GM23248 (cell line): ENCODE data around the gene NRM. TPM values are rescaled to one million over a fixed set of nuclear protein-coding genes. Genes with fewer than 3 reads are reported as not detected.
"Not testable (repeated sequence)": the region's sequence is repeated elsewhere in the genome, so short reads cannot be mapped to it uniquely, and the experiment has no call there.

Experiments
- DNase-seq: peaks from one replicate; pipeline ENCODE4 v3.0.0-alpha.2; 2015
- H2AFZ ChIP-seq: fragments of 200-600 bp; sonication (generic); 2 replicates; pipeline ENCODE4 v1.6.1; 2016; ENCODE audit warnings: antibody characterized with exemption
- H3F3A ChIP-seq: fragments of 200-600 bp; sonication (generic); 2 replicates; pipeline ENCODE4 v1.6.1; 2016; ENCODE audit warnings: mild to moderate bottlenecking, antibody characterized with exemption, mixed run types; ENCODE audit not compliant: insufficient read depth
- H3K27ac ChIP-seq: fragments of 200-600 bp; sonication (generic); 2 replicates; pipeline ENCODE4 v1.5.1; 2016; ENCODE audit warnings: mild to moderate bottlenecking
- H3K27me3 ChIP-seq: fragments of 200-600 bp; sonication (generic); replicated peaks from 2 replicates; pipeline ENCODE4 v1.6.1; 2016; ENCODE audit warnings: mild to moderate bottlenecking; ENCODE audit not compliant: insufficient read depth
- H3K36me3 ChIP-seq: fragments of 200-600 bp; sonication (generic); 2 replicates; pipeline ENCODE4 v1.6.1; 2016; ENCODE audit warnings: low read depth, mild to moderate bottlenecking
- H3K4me1 ChIP-seq: fragments of 200-600 bp; sonication (generic); 2 replicates; pipeline ENCODE4 v1.6.1; 2016; ENCODE audit warnings: mild to moderate bottlenecking; ENCODE audit not compliant: insufficient read depth
- H3K4me2 ChIP-seq: fragments of 200-600 bp; sonication (generic); one replicate; pipeline ENCODE4 v1.6.1; 2016; ENCODE audit warnings: mild to moderate bottlenecking; ENCODE audit not compliant: unreplicated experiment
- H3K4me3 ChIP-seq: fragments of 200-600 bp; sonication (generic); 2 replicates; pipeline ENCODE4 v1.5.1; 2016; ENCODE audit warnings: mild to moderate bottlenecking
- H3K79me2 ChIP-seq: fragments of 200-600 bp; sonication (generic); 2 replicates; pipeline ENCODE4 v1.6.1; 2016; ENCODE audit warnings: mild to moderate bottlenecking; ENCODE audit not compliant: insufficient read depth
- H3K9ac ChIP-seq: fragments of 200-600 bp; sonication (generic); 2 replicates; pipeline ENCODE4 v1.6.1; 2016; ENCODE audit warnings: mild to moderate bottlenecking
- H3K9me2 ChIP-seq: fragments of 200-600 bp; sonication (generic); 2 replicates; pipeline ENCODE4 v1.6.1; 2016; ENCODE audit warnings: mixed run types, mild to moderate bottlenecking, moderate library complexity; ENCODE audit not compliant: insufficient read depth
- H3K9me3 ChIP-seq: fragments of 200-600 bp; sonication (generic); one replicate; pipeline ENCODE4 v1.6.1; 2017; ENCODE audit warnings: low read depth
- H4K20me1 ChIP-seq: fragments of 200-600 bp; sonication (generic); 2 replicates; pipeline ENCODE4 v1.6.0; 2016; ENCODE audit not compliant: insufficient read depth
- EZH2 ChIP-seq: fragments of 200-600 bp; sonication (generic); IDR thresholded peaks from 2 replicates; pipeline ENCODE4 v1.6.1; 2018; ENCODE audit warnings: antibody characterized with exemption, mild to moderate bottlenecking; ENCODE audit not compliant: insufficient read depth, poor library complexity, severe bottlenecking
- EZH2phosphoT487 ChIP-seq: fragments of 200-600 bp; sonication (generic); IDR thresholded peaks from 2 replicates; pipeline ENCODE4 v1.6.1; 2018; ENCODE audit warnings: antibody characterized with exemption, moderate library complexity, mild to moderate bottlenecking, low read depth; ENCODE audit not compliant: insufficient read depth
- WGBS, 2 experiments: methylation state at CpG; one replicate each; pipeline ENCODE4 v1.1.6; 2015 to 2017; ENCODE audit warnings: low lambda C conversion rate in 2 of 2, low coverage in 1 of 2; ENCODE audit errors: missing lambda C conversion rate in 2 of 2; 5-methylcytosine and 5-hydroxymethylcytosine counted together
- in situ Hi-C: fragments of 300-500 bp; cut with MboI; formaldehyde crosslinking; loops from 2 replicates; pipeline ENCODE4 v1.15.0; 2020
- polyA plus RNA-seq: library from polyadenylated mRNA; unstranded; fragments of >200 nt; fragmentation: Nextera tagmentation; extraction: Ambion mirVana; gene quantifications from 2 replicates; pipeline ENCODE4 v1.2.1, GENCODE V29; 2016
- total RNA-seq: library from RNA; depleted of rRNA; stranded (reverse); fragments of >200 nt; shearing (Covaris generic); gene quantifications from 2 replicates; pipeline ENCODE4 v1.2.3, GENCODE V29; 2014

NRM gene
- total and polyA plus RNA-seq, 2 experiments from 2014 or later: 6.2 to 11.3 TPM

DNA sequence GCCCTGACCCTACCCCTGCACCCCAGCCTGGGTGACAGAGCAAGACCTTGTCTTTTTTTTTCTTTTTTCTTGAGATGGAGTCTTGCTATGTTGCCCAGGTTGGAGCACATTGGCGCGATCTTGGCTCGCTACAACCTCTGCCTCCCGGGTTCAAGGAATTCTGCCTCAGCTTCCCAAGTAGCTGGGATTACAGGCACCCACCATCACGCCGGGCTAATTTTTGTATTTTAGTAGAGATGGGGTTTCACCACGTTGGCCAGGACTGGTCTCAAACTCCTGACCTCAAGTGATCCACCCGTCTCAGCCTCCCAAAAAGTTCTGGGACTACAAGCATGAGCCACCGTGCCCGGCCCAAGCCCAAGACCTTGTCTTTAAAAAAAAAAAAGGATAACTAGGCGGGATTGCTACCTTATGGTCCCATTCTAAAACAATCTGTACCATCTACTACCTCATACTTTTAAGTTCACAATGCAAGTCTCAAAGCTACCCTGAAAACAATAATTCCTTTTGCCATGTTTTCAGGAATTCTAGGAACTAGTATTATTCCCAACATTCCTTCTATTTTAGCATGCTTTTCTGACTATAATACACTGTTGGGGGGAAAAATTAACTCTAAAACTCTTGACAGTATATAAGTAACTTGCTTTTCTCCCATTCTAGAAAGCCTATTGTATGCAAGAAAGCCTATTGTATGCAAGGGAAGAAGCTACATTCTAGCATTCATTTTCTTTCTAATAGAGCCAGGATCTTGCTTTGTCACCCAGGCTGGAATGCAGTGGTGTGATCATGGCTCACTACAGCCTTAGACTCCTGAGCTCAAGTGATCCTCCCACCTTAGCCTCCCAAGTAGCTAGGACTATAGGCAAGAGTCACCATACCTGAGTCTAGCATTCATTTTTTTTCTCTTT is 36.0 kb upstream of the NRM start:
- peaks cover 19% of the 10 kb centered on the region; the same call in 1 of the 2 replicates for H4K20me1 ChIP-seq
- H3K79me2 ChIP-seq: peaks cover 50% of the 10 kb centered on the region

DNA sequence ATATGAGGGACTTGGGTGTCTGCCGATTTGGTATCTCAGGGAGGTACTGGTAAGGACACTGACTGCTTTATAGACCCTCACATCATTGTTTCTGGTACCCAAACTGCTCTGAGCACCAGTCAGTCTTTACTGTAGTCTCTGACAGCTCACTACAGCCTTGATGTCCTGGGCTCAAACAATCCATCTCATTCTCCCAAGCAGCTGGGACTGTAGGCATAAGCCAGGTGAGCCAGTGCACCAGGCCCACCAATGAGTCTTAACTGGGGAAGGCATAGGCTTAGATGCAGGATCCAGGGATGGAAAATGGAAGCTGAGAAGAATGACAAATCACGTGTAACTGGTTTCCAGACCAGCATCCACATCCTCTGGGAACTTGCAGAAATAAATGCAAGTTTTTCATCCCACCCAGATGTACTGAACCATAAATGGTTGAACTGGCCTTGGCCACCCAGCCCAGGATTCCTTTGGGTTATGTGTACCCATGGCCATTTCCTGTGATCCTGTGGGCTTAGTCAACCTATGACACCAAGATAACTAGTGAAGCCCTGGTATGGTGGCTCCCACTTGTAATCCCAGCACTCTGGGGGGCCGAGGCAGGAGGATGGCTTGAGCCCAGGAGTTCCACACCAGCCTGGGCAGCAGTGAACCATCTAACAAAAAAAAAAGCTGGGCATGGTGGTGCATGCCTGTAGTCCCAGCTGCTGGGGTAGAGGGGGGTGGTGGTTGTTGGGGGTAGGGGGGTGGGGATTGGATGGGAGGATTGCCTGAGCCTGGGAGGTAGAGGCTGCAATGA is 35.1 kb upstream of the NRM start:
- Histone ChIP-seq H3K79me2 (peaks cover 49% of the 10 kb centered on the region), H3K27ac (peak overlapping the region; percentile 95), H3K9ac (peak overlapping the region; percentile 99), H2AFZ (no peak overlapping the region), H3K36me3 (peaks cover 58% of the 10 kb centered on the region), H3F3A (peaks cover 90% of the 10 kb centered on the region), H3K27me3 (no peaks in the 10 kb centered on the region), H4K20me1 (peaks cover 19% of the 10 kb centered on the region; the same call in 1 of the 2 replicates), H3K4me2 (no peak overlapping the region), H3K9me3 (no peaks in the 10 kb centered on the region), H3K4me3 (no peak overlapping the region), H3K4me1 (peaks cover 49% of the 10 kb centered on the region), H3K9me2 (no peaks in the 10 kb centered on the region)
- in situ Hi-C loops: loop anchor here (25.0 kb wide), 1 partner anchor 361 kb away; no protein-coding TSS in a partner anchor
- 32 to 50% methylated on average over 3 of the region's 3 CpGs for WGBS, 2 experiments
- peak; percentile 74 for DNase-seq
- TF ChIP-seq EZH2phosphoT487 (no peak), EZH2 (no peak)

More for the DNA sequence above, 36.0 kb upstream of the NRM start:
- in situ Hi-C loops: loop anchor here (25.0 kb wide), 1 partner anchor 361 kb away; no protein-coding TSS in a partner anchor
- Histone ChIP-seq H3K9ac (peak overlapping the region; percentile 54; the same call in 1 of the 2 replicates), H3F3A (peaks cover 95% of the 10 kb centered on the region), H3K9me2 (no peaks in the 10 kb centered on the region), H3K4me1 (peaks cover 49% of the 10 kb centered on the region), H3K4me3 (no peak overlapping the region), H2AFZ (no peak overlapping the region), H3K27ac (peak overlapping the region; percentile 95), H3K9me3 (no peaks in the 10 kb centered on the region), H3K36me3 (peaks cover 59% of the 10 kb centered on the region), H3K27me3 (no peaks in the 10 kb centered on the region), H3K4me2 (no peak overlapping the region)
- TF ChIP-seq EZH2 (no peak), EZH2phosphoT487 (no peak)
- DNase-seq: peak; percentile 57
- 73 to 85% methylated on average over 10 to 11 of the region's 11 CpGs for WGBS, 2 experiments

DNA sequence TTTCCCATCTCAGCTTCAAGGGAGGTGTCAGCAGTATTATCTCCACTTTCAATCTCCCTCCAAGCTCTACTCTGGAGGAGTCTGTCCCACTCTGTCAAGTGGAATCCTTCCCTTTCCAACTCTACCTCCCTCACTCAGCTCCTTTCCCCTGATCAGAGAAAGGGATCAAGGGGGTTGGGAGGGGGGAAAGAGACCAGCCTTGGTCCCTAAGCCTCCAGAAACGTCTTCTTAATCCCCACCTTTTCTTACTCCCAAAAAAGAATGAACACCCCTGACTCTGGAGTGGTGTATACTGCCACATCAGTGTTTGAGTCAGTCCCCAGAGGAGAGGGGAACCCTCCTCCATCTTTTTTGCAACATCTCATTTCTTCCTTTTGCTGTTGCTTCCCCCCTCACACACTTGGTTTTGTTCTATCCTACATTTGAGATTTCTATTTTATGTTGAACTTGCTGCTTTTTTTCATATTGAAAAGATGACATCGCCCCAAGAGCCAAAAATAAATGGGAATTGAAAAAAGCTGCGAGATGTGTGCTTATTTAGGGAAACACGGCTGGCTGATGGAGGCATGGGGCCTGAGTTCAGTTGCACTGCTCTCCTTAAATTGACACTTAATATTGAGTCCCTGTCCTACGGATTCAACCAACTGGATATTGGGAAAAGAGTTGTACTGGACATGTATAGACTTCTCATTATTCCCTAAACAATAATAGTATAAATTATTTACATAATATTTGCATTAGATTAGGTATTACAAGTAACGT is 34.3 kb upstream of the NRM start:
- peak overlapping the region; percentile 93 for H3K4me2 ChIP-seq
- H3K9me3 ChIP-seq: no peaks in the 10 kb centered on the region
- H3F3A ChIP-seq: peaks cover 88% of the 10 kb centered on the region
- 22 to 24% methylated on average over 6 of the region's 6 CpGs for WGBS, 2 experiments
- H4K20me1 ChIP-seq: peaks cover 19% of the 10 kb centered on the region; the same call in 1 of the 2 replicates
- H3K27ac ChIP-seq: peak overlapping the region; percentile 95
- H3K4me3 ChIP-seq: peak overlapping the region; percentile 97
- peaks cover 50% of the 10 kb centered on the region for H3K36me3 ChIP-seq
- H3K9me2 ChIP-seq: no peaks in the 10 kb centered on the region
- no peak for TF ChIP-seq EZH2
- no peak for TF ChIP-seq EZH2phosphoT487
- H3K79me2 ChIP-seq: peaks cover 51% of the 10 kb centered on the region
- no peak overlapping the region for H2AFZ ChIP-seq
- no peaks in the 10 kb centered on the region for H3K27me3 ChIP-seq
- peaks cover 49% of the 10 kb centered on the region for H3K4me1 ChIP-seq
- in situ Hi-C loops: loop anchor here (25.0 kb wide), 1 partner anchor 362 kb away; no protein-coding TSS in a partner anchor
- H3K9ac ChIP-seq: peak overlapping the region; percentile 99
- peak; percentile 36 for DNase-seq

DNA sequence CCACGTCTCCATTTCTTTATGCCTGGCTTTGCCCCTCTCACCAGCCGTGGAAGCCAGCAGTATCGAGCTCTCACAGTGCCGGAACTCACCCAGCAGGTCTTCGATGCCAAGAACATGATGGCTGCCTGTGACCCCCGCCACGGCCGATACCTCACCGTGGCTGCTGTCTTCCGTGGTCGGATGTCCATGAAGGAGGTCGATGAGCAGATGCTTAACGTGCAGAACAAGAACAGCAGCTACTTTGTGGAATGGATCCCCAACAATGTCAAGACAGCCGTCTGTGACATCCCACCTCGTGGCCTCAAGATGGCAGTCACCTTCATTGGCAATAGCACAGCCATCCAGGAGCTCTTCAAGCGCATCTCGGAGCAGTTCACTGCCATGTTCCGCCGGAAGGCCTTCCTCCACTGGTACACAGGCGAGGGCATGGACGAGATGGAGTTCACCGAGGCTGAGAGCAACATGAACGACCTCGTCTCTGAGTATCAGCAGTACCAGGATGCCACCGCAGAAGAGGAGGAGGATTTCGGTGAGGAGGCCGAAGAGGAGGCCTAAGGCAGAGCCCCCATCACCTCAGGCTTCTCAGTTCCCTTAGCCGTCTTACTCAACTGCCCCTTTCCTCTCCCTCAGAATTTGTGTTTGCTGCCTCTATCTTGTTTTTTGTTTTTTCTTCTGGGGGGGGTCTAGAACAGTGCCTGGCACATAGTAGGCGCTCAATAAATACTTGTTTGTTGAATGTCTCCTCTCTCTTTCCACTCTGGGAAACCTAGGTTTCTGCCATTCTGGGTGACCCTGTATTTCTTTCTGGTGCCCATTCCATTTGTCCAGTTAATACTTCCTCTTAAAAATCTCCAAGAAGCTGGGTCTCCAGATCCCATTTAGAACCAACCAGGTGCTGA is 33.3 kb upstream of the NRM start:
- Histone ChIP-seq H3K36me3 (peaks cover 40% of the 10 kb centered on the region), H3K4me2 (peak overlapping the region; percentile 93), H3K9ac (peak overlapping the region; percentile 99), H3K4me3 (peak overlapping the region; percentile 97), H4K20me1 (peaks cover 19% of the 10 kb centered on the region; the same call in 1 of the 2 replicates), H3K79me2 (peaks cover 58% of the 10 kb centered on the region), H3K27ac (peak overlapping the region; percentile 95), H3K4me1 (peaks cover 51% of the 10 kb centered on the region), H3F3A (peaks cover 86% of the 10 kb centered on the region)
- DNase-seq: peak; percentile 35
- H2AFZ ChIP-seq, H3K9me2 ChIP-seq, H3K27me3 ChIP-seq, H3K9me3 ChIP-seq, in situ Hi-C loops: not testable (repeated sequence)
- 32 to 33% methylated on average over 29 of the region's 29 CpGs for WGBS, 2 experiments

DNA sequence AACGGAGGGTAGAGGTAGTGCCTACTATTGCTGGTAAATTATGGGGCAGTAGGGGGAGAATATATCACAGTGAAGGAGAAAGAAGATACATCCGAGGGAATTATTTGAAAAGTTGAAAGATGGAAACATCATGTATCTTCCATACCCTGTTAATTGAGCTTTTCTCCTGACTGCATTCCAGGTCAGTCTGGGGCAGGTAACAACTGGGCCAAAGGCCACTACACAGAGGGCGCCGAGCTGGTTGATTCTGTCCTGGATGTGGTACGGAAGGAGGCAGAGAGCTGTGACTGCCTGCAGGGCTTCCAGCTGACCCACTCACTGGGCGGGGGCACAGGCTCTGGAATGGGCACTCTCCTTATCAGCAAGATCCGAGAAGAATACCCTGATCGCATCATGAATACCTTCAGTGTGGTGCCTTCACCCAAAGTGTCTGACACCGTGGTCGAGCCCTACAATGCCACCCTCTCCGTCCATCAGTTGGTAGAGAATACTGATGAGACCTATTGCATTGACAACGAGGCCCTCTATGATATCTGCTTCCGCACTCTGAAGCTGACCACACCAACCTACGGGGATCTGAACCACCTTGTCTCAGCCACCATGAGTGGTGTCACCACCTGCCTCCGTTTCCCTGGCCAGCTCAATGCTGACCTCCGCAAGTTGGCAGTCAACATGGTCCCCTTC is 32.5 kb upstream of the NRM start:
- DNase-seq, in situ Hi-C loops, H3K27me3 ChIP-seq, H3K9me3 ChIP-seq, H2AFZ ChIP-seq, H3K9me2 ChIP-seq: not testable (repeated sequence)
- Histone ChIP-seq H3K4me1 (peaks cover 57% of the 10 kb centered on the region), H3K79me2 (peaks cover 66% of the 10 kb centered on the region), H3K27ac (peak overlapping the region; percentile 95), H4K20me1 (peaks cover 19% of the 10 kb centered on the region; the same call in 1 of the 2 replicates), H3K4me3 (peak overlapping the region; percentile 97), H3F3A (peaks cover 86% of the 10 kb centered on the region), H3K36me3 (peaks cover 37% of the 10 kb centered on the region), H3K9ac (peak overlapping the region; percentile 99), H3K4me2 (peak overlapping the region; percentile 93)
- 42 to 53% methylated on average over 16 of the region's 16 CpGs for WGBS, 2 experiments
